H1 (cell line): ENCODE data around the gene FCN2. TPM values are rescaled to one million over a fixed set of nuclear protein-coding genes. Genes with fewer than 3 reads are reported as not detected.

Experiments
- CEBPB ChIP-seq: IDR thresholded peaks from 2 replicates; pipeline ENCODE4 v1.6.1; 2012; ENCODE audit warnings: low read depth, low read length
- CTBP2 ChIP-seq: IDR thresholded peaks from 2 replicates; pipeline ENCODE4 v1.7.0; 2011; ENCODE audit warnings: borderline replicate concordance, mild to moderate bottlenecking, moderate library complexity, mixed read lengths, low read length; ENCODE audit not compliant: insufficient read depth, insufficient read length
- GABPA ChIP-seq: IDR thresholded peaks from 2 replicates; pipeline ENCODE4 v1.6.1; 2011; ENCODE audit warnings: mild to moderate bottlenecking, low read length, moderate library complexity, borderline replicate concordance; ENCODE audit not compliant: insufficient read depth
- RAD21 ChIP-seq, 2 experiments: IDR thresholded peaks in 1 of 2; conservative IDR thresholded peaks in 1 of 2; 2 replicates each; pipeline ENCODE4 v1.6.1; 2011; ENCODE audit warnings: low read depth in 2 of 2, low read length in 2 of 2, improper control_type of control experiment in 1 of 2, inconsistent platforms in 1 of 2, mild to moderate bottlenecking in 1 of 2, moderate library complexity in 1 of 2
- polyA plus RNA-seq, 7 experiments: library from polyadenylated mRNA; depleted of rRNA in 3 of 7; stranded (reverse) in 5 of 7; unstranded in 2 of 7; fragments of >200 nt in 5 of 7; fragments of 200-250 nt in 2 of 7; gene quantifications; 1 replicate in 5 of 7; 2 replicates in 1 of 7; 4 replicates in 1 of 7; pipeline versions ENCODE4 v1.2.1 to v1.2.3, GENCODE V29; 2011 to 2013; ENCODE audit warnings: missing spikeins in 2 of 7, mixed read lengths in 2 of 7
- total RNA-seq: library from RNA; stranded (reverse); fragmentation: NEBNext Ultra II Directional; extraction: Animal tissue kit (Norgen Biotek cat#: 25700); gene quantifications from 2 replicates; pipeline ENCODE4 v1.2.1, GENCODE V29; 2021
- TF ChIP-seq, protein P1 (sequence below): IDR thresholded peaks from 2 replicates; pipeline ENCODE4 v1.6.1; 2012; ENCODE audit warnings: inconsistent platforms

The FCN2 gene
- total and polyA plus RNA-seq, 2 of the 8 experiments (the other 6 are each of a cell fraction or from before 2014, with no cell fraction given), result not detected

- TF ChIP-seq, protein P1, sequence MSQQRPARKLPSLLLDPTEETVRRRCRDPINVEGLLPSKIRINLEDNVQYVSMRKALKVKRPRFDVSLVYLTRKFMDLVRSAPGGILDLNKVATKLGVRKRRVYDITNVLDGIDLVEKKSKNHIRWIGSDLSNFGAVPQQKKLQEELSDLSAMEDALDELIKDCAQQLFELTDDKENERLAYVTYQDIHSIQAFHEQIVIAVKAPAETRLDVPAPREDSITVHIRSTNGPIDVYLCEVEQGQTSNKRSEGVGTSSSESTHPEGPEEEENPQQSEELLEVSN, result no peak
- no peak for TF ChIP-seq RAD21 (IDR thresholded peaks at IDR 0.05 in 1 of 2, conservative IDR thresholded peaks at IDR 0.05 in 1 of 2; ENCODE audit: low read depth in 2 of 2, low read length in 2 of 2)
- no peak for TF ChIP-seq CEBPB
- TF ChIP-seq CTBP2, result no peak
- no peak for TF ChIP-seq GABPA
These were observed 34.4 kb upstream of the FCN2 start (continued) for GRCh38 chr9:134846187-134846586.
